GM19452 (cell line): Measurements from ENCODE around the gene MLH1.
A peak's percentile ranks its signal among the peaks of the same experiment; 100 is the strongest.
"Not testable (repeated sequence)": the region's sequence is repeated elsewhere in the genome, so short reads cannot be mapped to it uniquely, and the experiment has no call there.

Experiments used
- ATAC-seq: cut with Tn5 transposase; IDR thresholded peaks from one replicate; pipeline ENCODE4 v1.9.1; 2021; ENCODE audit not compliant: unreplicated experiment

Gene MLH1

DNA sequence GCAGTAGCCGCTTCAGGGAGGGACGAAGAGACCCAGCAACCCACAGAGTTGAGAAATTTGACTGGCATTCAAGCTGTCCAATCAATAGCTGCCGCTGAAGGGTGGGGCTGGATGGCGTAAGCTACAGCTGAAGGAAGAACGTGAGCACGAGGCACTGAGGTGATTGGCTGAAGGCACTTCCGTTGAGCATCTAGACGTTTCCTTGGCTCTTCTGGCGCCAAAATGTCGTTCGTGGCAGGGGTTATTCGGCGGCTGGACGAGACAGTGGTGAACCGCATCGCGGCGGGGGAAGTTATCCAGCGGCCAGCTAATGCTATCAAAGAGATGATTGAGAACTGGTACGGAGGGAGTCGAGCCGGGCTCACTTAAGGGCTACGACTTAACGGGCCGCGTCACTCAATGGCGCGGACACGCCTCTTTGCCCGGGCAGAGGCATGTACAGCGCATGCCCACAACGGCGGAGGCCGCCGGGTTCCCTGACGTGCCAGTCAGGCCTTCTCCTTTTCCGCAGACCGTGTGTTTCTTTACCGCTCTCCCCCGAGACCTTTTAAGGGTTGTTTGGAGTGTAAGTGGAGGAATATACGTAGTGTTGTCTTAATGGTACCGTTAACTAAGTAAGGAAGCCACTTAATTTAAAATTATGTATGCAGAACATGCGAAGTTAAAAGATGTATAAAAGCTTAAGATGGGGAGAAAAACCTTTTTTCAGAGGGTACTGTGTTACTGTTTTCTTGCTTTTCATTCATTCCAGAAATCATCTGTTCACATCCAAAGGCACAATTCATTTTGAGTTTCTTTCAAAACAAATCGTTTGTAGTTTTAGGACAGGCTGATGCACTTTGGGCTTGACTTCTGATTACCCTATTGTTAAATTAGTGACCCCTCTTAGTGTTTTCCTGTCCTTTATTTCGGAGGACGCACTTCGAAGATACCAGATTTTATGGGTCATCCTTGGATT is at the start of gene MLH1:
TSS of gene MLH1 (plus strand) at position 193 of the 958 bp plus-strand sequence. CDS start at position 223, 30 bp downstream.
- peak; percentile 93 for ATAC-seq

DNA sequence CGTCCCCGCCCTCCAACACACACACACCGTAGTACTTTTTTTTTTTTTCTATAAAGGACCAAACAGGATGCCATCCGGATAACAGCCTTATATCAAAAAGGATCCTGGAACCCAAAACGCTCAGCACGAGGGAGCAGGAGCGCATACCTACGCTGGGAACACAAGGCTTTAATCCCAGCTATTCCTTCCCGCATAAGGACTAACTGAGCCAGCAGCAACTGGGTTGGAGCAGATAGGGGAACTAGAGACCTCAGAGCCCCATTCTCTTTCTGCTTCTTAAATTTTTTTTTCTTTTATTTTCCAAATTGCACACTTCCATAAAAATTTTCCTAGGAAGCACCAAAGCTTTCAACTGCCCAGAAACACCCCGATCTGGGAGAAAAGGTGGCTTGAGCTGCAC is 49.7 kb upstream of the MLH1 start:
- ATAC-seq, result no peak

DNA sequence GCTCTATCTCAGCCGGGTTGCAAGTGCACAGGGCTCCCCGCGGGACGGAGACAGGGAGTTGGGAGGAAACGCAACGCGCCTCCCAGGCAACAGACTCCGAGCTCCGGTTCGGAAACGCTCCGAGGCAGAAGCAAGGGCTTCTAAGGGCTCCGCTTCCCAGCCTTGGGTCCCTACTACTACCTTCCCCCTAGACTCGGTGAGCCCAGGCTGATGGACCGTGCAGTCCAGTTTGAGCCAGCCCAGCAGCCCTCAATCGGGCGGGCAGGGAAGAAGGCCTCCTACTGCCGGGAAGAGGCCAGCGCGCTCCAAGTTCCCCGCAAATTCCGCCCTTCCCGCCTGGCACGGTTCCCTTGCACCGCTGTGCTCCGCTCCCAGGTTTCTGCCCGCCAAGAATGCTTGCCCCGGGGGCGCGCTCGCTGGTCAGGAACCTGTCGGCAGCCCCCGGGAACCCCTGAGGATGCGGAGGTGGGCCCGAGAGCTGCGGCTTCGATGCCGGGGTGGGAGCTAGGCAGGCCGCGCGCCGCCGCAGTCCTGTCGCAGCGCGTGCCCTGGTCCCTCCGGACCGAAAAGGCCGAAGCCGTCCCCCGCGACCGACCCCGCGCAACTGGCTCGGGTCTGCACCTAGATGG is 49.2 kb upstream of the MLH1 start:
- ATAC-seq, result peak; percentile 57

DNA sequence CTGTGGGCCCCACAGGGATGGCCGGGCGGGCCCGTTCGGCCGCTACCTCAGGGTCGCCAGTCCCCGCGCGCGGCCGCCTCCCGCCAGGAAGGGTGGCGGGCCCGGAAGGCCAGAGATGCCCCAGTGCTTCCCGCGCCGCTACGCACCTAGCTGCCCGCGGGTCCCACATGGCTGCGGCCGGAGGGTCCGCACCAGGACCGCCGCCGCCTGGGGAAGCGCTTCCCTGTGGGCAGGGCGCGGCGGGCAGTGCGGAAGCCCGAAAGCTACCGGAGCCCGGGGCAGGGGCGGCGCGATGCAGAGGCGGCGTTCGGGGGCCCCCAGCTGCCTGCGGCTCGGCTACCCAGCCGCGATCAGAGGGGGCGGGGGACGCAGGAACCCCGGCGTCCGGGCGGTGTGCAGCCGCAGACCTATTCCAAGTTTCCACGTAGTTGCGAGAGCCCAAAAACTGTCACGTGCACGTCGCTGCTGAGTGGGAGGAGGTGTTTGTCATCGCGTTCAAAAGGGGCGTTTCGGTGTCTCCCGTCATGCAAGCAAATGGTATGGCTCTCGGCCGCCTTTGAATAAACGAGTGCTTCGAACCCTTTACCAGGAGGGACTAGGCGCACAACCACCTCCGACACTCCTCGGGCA is 48.6 kb upstream of the MLH1 start, which contains the start of gene TRANK1:
TSS of gene TRANK1 (minus strand) at position 414 of the 630 bp plus-strand sequence. CDS start at position 169, 245 bp downstream.
- peak; percentile 69 for ATAC-seq

DNA sequence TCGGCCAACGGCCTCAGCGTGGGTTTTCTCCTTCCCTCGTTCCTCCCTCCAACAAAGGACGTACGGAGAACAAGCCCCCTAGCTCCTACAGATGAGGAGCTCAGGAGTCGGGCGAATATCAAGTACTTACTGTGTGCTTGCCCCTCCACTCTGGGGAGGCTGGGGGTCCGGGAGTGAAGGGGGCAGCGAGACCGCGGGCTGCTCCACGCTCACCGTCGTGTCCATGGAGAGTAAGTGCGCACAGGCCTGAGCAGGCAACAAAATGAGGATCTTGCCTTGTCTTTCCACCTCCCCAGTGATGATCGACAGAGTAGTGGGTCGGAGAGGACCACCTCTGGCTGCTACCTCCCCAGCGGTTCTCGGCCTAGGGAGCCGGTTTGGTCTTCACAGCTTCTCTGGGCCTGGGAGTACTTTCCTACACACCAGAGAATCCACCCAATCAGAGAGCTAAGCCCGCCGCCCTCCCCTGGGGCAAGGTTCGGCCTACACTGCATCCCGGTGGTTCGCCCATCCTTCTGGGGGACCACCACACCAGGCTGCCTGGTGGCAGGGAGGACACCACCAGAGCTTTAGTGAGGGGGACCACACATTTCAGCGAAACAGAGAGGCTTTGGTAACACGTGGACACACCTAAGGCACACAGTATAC is 47.9 kb upstream of the MLH1 start:
- no peak for ATAC-seq

DNA sequence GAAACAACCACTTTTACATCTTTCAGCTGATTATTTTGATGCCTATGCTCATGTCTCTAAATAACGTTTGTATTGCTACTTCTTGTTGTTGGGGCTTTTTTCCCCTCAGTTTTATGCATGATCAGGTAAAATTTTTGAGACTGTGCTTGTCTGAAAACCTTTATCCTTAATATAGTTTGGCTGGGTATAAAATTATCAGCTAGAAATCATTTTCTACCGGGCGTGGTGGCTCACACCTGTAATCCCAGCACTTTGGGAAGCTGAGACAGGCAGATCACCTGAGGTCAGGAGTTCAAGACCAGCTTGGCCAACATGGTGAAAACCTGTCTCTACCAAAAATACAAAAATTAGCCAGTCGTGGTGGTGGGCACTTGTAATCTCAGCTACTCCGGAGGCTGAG is 45.5 kb upstream of the MLH1 start:
- not testable (repeated sequence) for ATAC-seq

DNA sequence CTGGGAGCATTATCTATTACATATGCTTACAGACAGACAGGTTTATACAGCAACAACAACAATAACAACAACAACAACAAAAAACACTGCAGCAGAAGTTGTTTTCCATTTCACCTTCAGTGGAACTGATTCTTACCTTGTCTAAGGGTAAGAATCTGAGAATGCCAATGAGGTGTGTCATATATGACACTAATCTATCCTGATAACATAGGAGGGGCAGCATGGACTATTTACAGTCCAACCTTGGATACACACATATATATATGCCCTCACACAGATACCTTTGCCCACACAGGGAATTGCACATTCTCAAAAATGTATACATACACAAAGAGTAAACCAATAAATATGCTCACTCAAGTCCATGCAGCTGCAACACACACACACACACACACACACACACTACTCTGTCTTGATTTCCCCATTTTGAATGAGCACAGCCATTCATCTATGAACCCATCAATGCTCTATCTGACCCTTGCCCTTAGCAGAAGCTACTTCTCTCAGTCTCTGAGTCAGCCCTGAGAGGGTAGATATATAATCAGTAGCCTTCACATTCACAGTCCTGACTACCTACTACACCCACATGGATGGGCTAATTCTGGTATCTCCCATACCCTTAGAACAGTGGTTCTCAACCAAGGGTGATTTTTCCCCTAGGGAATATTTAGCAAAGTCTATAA is 38.7 kb upstream of the MLH1 start:
- no peak for ATAC-seq

DNA sequence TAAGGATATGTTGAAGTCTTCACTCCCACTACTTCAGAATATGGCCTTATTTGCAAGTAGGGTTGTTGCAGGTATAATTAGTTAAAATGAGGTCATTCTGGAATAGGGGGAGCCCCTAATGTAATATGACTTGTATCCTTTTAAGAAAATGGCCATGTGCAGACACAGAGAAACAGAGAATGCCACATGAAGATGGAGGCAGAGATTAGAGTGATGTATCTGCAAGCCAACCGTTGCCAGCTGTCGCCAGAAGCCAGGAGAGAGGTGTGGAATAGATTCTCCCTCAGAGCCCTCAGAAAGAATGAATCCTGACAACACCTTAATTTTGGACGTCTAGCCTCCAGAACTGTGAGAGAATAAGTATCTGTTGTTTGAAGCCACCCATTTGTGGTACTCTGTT is 37.2 kb upstream of the MLH1 start:
- ATAC-seq, result no peak

DNA sequence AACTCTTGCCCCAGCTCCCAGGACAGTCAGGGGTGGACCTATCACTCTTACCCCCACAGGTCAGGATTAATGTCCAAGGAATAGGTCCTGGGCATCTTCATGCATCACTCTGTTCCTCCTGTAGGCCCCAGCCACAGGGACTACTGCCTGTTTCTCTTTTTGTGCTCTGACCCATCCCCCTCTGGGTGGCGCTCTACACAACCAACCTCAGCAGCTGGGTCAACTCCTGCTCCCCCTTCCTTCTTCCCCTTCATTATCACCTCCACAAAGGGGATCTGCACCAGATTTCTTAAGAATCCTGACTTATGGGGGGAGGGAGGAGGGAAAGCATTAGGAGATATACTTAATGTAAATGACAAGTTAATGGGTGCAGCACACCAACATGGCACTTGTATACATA is 36.3 kb upstream of the MLH1 start:
- ATAC-seq, result no peak

DNA sequence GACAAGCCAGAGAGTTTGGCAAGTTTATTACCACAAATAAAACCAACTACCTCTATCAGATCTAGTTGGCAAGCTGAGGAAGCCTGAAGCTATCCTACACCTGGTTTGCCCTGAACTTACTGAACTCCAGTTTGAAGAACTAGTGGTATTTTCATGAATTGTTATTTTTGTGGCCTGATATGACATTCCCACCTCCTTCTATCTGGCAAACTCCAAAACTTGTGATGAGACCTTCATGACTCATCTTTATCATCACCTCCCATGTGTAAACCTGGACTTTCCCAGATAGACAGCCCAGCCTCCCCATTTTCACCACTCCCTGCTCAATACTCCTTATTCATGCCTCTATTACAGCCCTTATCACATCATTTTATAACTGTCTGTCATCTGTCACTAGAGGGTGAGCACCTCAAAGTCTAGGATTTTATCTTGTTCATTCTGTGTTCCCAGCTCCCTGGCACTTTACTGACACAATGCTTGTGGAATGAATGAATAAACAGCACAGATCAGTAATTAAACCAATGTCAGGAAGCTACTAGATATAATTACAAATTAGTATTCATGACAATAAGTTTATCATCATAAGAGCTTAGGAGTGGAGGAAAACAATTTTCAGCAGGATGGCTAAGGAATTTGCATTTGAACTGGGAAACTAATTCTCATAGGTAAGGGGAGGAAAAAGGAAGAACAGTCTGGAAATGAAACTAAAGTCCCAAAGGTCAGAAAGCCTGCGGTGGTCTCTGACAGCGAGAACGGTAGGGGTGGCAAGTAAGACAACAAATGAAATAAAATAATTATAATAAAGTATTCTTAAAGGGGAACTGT is 35.2 kb upstream of the MLH1 start:
- ATAC-seq, result no peak

DNA sequence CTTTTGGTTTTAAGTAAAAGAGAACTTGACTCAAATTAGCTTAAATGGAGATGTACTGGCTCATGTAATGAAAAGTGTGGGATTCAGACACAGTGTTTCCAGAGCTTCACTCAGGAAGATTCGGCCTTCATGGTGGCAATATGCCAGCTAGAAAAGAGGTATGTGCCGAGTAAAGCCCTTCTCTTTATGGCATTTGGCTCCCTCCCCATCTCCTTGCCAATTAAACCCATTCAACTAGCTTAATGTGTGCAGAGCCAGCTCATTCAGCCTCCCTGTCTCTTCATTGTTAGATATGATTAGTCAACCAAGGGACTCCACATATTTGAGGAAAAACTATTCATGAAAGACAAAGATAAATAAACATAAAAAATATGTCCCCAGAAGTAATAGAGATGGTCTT is 33.5 kb upstream of the MLH1 start:
- no peak for ATAC-seq

DNA sequence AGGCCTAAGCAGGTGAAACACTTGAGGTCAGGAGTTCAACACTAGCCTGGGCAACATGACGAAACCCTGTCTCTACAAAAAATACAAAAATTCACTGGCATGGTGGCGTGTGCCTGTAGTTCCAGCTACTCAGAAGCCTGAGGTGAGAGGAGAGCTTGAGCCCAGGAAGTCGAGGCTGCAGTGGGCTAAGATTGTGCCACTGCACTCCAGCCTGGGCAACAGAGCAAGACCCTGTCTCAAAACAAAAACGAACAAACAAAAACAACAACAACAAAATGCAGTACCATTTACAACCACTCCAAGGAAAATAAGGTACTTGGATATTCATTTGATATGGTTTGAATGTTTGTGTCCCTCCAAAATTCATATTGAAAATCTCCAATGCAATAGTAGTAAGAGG is 32.8 kb upstream of the MLH1 start:
- ATAC-seq, result no peak

DNA sequence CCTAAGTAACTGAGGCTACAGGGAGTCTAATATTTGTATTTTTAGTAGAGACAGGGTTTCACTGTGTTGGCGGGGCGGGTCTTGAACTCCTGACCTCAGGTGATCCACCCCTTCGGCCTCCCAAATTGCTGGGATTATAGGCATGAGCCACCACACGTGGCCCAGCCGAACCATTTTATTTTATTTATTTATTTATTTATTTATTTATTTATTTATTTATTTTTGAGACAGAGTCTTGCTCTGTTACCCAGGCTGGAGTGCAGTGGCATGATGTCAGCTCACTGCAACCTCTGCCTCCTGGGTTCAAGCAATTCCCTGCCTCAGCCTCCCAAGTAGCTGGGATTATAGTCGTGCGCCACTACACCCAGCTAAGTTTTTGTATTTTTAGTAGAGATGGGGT is 30.3 kb upstream of the MLH1 start:
- not testable (repeated sequence) for ATAC-seq

DNA sequence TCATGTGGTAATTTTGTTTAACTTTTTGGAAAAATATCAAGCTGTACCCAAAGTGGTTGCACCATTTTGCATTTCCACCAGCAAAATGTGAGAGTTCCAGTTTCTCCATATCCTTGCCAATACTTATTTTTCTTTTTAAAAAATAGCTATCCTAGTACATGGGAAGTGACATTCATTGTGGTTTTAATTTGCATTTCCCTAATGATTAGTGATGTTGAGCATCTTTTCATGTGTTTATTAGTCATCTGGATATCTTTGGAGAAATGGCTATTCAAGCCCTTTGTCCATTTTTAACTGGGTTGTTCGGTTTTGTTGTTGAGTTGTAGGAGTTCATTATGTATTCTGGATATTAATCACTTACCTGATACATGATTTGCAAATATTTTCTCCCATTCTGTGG is 29.0 kb upstream of the MLH1 start:
- no peak for ATAC-seq

DNA sequence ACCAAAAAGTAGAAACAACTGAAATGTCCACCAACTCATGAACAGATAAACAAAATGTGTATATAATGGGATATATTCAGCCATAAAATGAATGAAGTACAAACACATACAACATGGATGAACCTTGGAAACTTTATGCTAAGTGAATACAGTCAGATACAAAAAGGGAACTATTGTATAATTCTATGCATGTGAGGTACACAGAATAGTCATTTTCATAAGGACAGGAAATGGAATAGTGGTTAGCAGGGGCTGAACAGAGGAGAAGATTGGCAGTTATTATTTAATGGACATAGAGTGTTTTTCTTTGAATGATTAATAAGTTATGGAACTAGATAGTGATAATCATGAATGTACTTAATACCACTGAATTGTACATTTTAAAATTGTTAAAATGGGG is 28.5 kb upstream of the MLH1 start:
- peak; percentile 58 for ATAC-seq

DNA sequence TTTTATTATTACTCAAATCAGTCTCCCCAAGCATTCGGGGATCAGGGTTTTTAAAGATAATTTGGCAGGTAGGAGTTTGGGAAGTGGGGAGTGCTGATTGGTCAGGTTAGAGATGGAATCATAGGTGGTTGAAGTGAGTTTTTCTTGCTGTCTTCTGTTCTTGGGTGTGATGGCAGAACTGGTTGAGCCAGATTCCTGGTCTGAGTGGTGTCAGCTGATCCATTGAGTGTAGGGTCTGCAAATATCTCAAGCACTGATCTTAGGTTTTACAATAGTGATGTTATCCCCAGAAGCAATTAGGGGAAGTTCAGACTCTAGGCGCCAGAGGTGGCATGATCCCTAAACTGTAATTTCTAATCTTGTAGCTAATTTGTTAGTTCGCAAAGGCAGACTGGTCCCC is 27.9 kb upstream of the MLH1 start:
- ATAC-seq, result no peak

DNA sequence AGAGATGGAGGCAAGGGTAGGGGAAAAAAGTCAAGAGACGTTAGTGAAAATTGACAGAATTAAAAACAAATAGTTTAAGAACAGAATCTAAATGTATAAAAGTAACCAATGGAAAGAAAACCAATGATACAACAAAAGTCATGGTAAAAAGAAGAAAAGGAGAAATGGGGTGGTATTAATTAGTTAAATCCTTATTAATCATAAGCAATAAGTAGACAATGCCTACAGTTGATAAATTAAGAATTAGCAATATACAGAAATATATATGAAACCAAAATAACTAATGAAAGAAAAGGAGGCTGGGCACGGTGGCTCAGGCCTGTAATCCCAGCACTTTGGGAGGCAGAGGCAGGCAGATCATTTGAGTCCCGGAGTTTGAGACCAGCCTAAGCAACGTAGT is 24.2 kb upstream of the MLH1 start:
- no peak for ATAC-seq

DNA sequence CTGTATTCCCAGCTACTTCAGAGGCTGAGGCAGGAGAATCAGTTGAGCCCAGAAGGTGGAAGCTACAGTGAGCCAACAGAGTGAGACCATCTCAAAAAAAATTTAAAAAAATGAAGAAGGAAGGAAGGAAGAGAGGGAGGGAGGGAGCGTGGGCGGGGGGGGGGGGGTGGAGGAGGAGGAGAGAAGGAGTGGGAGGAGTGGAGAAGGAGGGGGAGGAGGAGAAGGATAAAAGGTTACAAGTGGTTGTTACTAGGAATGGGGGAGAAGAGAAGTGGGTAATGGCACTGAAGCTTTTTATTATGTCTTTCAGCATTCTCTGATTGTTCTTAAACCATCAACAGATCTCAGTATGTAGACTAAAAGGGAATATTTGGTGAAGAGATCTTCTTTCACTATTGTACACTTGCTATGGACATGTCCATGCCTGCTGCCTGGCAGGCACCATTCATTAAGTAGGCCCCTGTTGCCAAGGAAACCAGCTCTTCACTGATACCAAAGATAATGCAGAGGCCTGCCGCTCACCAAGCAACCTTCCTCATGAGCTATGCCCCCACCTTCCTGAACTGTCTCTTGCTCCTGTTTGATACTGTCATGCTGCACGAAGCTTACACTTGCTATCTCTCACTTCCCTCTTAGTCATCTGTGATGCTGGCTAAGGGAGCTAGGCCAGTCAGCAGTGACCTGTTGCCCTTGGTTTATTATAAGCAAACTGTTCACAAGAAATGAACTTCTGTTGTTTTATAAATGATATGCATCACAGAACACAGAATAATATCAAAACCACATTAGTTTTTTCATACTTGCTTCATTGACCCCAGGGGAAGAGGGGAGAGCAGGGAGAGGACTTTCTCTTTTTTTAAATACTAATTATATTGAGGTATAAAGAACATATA is 23.5 kb upstream of the MLH1 start:
- ATAC-seq, result peak; percentile 99

DNA sequence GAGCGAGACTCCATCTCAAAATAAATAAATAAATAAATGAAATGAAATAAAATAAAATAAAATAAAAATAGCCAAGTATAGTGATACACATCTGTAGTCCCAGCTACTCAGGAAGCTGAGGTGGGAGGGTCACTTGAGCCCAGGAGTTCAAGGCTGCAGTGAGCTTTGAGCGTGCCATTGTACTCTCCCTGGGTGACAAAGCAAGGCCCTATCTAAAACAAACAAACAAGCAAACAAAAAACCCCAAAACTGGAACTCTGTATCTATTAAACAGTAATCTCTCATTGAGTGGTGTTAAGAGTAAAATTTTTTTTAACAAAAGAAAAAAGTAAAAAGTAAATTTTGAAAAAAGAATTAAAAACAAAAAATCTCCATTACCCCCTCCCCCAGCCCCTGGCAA is 21.2 kb upstream of the MLH1 start:
- no peak for ATAC-seq
